ENCODE results near the gene NHSL2.
"Not testable (repeated sequence)": the region's sequence is repeated elsewhere in the genome, so short reads cannot be mapped to it uniquely, and the experiment has no call there.

Gene NHSL2

DNA sequence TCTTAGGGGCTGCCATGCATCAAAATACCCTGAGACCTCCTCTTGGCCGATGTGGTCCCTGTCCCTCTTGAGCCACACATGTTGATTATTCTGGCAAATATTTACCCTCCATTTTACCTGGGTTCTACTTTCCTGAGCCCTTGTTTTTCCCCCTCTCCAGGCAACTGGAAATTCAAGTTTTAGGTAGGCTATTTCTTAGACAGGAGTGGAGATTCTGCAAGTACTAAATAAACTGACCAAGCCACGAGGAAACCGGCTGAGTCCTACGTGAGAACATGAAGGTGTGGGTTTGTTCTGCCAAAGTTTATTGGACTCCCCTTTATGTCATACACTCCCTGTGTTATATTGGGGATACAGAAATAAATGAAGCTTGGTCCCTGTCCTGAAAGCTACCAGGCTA, 133.0 kb downstream of the NHSL2 start:
- DNase-seq (ENCODE audit: low read depth) = no peak

- DNase-seq (ENCODE audit: low read depth) = no peak
Observed at GRCh38 chrX:72045141-72045540, 134.5 kb downstream of the NHSL2 start.

- DNase-seq (ENCODE audit: low read depth) = no peak
Observed at GRCh38 chrX:72045552-72046277, 135.1 kb downstream of the NHSL2 start.

DNA sequence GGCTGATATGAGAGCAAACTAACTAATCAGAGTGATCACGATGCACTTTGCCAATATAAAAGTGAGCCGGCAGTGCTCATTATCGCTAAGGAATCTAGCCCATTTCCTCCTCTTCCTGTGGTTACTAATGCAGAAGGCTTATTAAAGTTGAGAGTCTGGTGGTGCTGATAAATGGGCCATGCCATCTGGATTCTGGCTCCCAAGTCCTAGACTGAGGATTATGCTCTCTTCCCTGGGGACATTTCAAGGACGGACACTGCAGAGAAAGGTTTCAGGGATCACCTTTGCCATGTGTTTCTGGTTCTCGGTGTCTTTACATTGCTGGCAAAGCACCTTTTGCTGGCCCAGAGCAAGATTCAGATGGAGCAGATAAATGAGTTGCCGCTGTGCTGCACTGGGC, 135.8 kb downstream of the NHSL2 start:
- DNase-seq (ENCODE audit: low read depth) = no peak

GRCh38 chrX:72048510-72049455, 138.1 kb downstream of the NHSL2 start:
- DNase-seq (ENCODE audit: low read depth) = no peak

- DNase-seq (ENCODE audit: low read depth) = no peak
Observed at GRCh38 chrX:72050011-72050410, 139.4 kb downstream of the NHSL2 start.

DNA sequence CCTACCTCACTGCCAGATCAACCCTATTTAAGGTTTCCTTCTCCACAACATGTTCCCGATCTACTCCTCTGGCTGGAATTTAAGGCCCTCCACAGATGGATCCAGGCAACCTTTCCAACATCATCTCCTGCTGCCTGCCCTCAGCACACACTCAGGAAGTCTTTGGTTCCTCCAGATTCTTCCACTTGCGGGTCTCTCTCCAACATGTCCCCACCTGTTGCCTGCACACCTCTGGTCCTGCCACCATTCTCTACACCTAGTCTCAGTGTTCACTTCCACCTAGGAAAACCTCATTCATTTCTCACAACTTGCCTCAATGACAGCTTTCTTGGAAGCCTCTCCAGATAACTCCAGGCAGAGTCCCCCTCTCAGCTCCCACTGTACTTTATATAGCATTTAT, 140.9 kb downstream of the NHSL2 start:
- no peak for DNase-seq (ENCODE audit: low read depth)

GRCh38 chrX:72052415-72053090, 141.9 kb downstream of the NHSL2 start:
- no peak for DNase-seq (ENCODE audit: low read depth)

DNA sequence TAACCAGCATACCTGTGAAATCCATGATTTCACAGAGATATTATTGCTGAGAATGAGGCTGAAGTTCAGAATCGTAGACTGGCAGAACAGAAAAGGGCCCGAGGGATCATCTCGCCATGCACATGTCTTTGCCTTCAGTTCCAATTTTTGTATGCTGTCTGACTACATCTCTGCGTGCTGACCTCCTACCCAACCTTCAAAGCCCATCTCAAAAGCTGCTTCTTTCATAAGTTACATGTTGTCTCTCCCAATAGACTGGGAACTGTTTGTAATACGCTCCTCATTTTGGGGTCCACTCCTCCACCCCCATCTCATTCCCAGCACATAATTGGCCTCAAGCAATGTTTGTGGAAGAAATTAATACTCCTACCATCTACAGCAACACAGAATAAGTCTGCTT, 142.9 kb downstream of the NHSL2 start:
- no peak for DNase-seq (ENCODE audit: low read depth)

DNA sequence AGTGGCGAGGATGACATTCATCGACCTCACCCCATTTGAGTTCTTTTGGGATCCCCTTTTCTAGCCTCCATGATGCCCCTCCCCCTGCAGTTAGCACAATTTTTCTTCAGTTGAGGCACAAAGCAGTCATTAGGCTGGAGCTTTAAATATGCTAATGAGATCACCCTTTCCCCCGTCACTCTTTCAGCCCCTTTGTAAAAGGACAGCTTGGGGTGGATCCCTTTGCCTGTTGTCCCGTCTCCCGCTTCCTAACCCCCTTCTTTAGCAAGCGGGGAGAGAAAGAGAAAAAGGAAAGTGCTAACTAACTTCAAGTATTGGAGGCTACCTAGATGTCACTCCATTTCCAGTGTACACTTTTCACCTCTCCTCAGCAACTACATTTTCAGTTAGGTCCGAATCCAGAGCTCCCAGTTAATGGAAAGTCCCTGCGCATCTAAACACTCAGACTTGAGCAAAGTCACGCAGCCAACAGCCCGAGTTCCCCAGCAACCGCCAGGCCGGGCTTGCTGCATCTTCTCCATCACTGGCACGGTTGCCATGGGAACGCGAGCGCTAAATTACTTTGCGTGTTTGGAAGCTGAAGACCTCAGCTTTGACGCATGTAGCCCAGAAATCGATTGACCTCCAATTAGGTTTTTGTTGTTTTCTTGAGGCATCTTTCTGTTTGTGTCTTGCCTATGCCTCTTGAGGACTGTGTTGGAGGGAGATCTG, 144.3 kb downstream of the NHSL2 start:
- no peak for DNase-seq (ENCODE audit: low read depth)

GRCh38 chrX:72057331-72057730, 146.7 kb downstream of the NHSL2 start:
- no peak for DNase-seq (ENCODE audit: low read depth)

DNA sequence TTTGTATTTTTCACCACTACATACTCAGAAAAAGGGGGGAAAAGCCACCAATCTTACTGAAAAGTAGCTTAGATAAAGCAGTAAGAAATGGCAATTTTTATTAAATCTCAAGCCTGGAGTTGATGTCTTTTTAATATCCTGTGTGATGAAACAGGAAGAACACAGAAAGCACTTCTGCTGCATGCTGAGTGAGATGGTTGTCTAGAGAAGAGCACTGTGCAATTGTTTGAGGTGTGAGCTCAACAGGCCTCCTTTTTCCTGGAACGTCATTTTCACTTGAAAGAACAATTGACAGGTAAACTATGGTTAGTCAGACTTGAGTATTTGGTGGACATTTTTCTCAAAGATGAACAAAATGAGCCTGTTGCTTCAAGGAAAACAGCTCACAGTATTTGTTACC, 147.2 kb downstream of the NHSL2 start:
- no peak for DNase-seq (ENCODE audit: low read depth)

DNA sequence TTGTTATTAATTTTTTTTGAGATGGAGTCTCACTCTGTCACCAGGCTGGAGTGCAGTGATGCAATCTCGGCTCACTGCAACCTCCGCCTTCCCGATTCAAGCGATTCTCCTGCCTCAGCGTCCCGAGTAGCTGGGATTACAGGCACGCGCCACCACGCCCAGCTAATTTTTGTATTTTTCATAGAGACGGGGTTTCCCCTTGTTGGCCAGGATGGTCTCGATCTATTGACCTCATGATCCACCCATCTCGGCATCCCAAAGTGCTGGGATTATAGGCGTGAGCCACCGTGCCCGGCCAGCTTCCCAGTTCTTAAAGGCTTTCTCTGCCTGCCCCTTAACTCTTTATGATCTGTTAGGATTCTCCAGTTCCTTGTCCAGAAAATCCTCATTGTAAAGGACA, 147.7 kb downstream of the NHSL2 start:
- DNase-seq (ENCODE audit: low read depth) = not testable (repeated sequence)

- DNase-seq (ENCODE audit: low read depth) = no peak
Observed at GRCh38 chrX:72060196-72060920, 149.7 kb downstream of the NHSL2 start.

GRCh38 chrX:72060921-72061490, 150.4 kb downstream of the NHSL2 start:
- DNase-seq (ENCODE audit: low read depth) = no peak

DNA sequence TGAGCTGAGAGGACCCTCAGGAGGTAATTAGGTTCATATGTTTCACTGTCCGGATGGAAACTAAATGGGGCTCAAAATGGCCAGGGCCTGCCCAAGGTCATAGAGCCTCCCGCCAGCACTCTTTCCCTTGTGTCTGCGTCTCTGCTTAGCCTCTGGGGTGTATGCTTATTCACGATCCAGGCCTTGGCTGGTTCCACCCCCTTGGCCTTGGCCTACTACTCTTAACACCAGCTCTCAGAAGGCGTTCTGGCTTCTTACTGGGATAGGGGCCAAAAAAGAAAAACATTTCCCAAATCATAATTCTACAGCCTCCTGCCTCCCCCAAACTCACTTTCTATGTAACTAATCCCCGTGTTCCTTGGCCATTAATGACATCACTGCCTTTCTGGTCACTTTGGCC, 152.3 kb downstream of the NHSL2 start:
- no peak for DNase-seq (ENCODE audit: low read depth)

- no peak for DNase-seq (ENCODE audit: low read depth)
Observed at GRCh38 chrX:72069350-72070160, 158.9 kb downstream of the NHSL2 start.

DNA sequence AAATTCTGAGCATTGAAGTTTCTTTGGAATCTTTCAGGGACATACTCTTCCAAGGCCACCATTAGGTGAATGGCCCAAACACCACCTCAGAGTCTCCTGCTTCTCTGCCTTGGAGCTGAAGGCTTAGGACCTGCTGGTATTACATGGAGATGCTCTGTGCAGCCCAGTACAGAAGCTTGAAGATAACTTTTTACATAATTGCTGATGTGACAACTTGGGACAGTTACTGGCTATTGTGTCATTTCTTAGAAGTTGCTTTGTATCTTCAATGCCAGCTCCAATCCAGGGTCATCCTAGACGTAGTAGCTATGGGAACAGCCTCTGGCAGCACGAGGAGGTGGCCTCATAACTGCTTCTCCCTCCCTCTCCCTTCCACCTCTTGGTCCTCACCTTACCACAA, 160.6 kb downstream of the NHSL2 start:
- DNase-seq (ENCODE audit: low read depth) = no peak

DNA sequence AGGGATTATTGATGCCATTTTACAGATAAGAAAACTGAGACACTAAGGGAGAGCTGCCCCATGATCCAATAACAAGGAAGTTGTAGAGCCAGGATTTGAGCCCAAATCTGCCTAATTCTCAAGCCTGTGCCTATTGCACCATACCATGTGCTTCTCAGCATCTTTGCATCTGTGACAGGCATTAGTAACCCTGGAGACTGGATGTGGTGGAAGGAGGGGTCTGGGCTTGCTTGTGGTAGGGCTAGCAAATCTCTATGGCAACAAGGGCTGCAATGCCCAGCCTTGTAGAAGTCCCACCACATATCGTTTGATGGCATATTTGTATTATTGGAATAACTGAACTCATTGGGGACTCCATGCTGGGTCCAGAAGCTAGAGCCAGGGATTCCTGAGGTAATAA, 163.0 kb downstream of the NHSL2 start:
- DNase-seq (ENCODE audit: low read depth) = no peak

DNA sequence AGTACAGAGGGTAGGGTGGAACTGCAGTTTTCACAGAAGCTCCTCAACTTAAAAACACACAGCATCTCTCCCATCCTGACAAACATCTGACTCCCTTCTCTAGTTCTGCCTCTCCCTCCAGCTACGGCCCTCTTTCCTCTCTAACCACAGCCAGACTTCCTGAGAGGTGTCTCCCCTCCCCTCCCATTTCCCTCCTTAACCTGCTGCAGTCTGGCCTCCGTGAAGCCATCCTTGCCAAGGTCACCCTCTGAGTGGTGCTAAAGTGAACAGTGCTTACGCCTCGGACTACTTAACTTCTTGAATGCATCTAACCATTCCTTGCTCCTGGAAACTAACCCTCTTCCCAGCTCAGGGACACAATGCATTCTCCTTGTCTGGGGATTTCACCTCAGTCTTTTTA, 167.8 kb downstream of the NHSL2 start:
- no peak for DNase-seq (ENCODE audit: low read depth)
